Activated naive CD8-positive, alpha-beta T cell (primary cell): ENCODE results near the gene STAC3.
"Not testable (repeated sequence)": the region's sequence is repeated elsewhere in the genome, so short reads cannot be mapped to it uniquely, and the experiment has no call there.

ENCODE experiments used
- H3K27ac Mint-ChIP-seq: one replicate; pipeline ENCODE4 v1.8.0; 2021; ENCODE audit warnings: mixed read lengths
- H3K27me3 Mint-ChIP-seq: one replicate; pipeline ENCODE4 v1.8.0; 2021; ENCODE audit warnings: mixed read lengths
- H3K36me3 Mint-ChIP-seq: one replicate; pipeline ENCODE4 v1.8.0; 2021; ENCODE audit warnings: mixed read lengths
- H3K4me1 Mint-ChIP-seq: one replicate; pipeline ENCODE4 v1.8.0; 2021; ENCODE audit warnings: low read depth, mixed read lengths
- H3K4me3 Mint-ChIP-seq: one replicate; pipeline ENCODE4 v1.8.0; 2021; ENCODE audit warnings: mild to moderate bottlenecking, mixed read lengths
- H3K9me3 Mint-ChIP-seq: one replicate; pipeline ENCODE4 v1.8.0; 2021; ENCODE audit warnings: low read depth, mixed read lengths

STAC3 gene

DNA sequence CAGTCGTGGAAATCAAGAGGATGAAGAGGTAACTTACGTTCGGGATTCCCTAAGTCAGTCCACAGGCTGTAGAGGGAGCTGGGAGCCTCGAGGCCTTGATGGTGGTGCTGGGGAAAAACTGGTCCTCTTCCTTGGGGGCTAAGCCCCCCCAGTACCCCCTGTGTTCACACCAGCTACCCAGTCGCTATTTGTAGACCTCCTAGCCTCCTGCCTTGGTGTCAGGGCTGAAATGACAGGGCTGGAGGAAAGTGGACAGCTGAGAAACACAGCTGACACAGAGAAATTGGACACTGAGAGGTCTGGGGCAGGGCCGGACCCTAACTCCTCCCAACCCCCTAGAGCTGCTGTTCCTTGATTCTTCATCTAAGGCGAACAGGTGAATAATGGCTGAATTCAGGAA, at the start of gene STAC3:
Gene STAC3, minus strand, starts transcription at position 232 of the 400 bp plus-strand sequence. CDS start 1,551 bp downstream, outside the sequence.
- H3K4me3 Mint-ChIP-seq = no peak within 1 kb of the TSS
- H3K27ac Mint-ChIP-seq = no peak within 1 kb of the TSS
- peaks cover 4% of the 10 kb centered on the region for H3K27me3 Mint-ChIP-seq
- peaks cover 9% of the 10 kb centered on the region for H3K36me3 Mint-ChIP-seq
- peaks cover 7% of the 10 kb centered on the region for H3K4me1 Mint-ChIP-seq
- no peaks in the 10 kb centered on the region for H3K9me3 Mint-ChIP-seq

GRCh38 chr12:57299514-57300016, 48.6 kb upstream of the STAC3 start:
- Mint-ChIP-seq H3K36me3 (peaks cover 22% of the 10 kb centered on the region), H3K9me3 (no peaks in the 10 kb centered on the region), H3K27ac (no peak overlapping the region), H3K27me3 (no peaks in the 10 kb centered on the region), H3K4me3 (no peak overlapping the region), H3K4me1 (no peaks in the 10 kb centered on the region)

DNA sequence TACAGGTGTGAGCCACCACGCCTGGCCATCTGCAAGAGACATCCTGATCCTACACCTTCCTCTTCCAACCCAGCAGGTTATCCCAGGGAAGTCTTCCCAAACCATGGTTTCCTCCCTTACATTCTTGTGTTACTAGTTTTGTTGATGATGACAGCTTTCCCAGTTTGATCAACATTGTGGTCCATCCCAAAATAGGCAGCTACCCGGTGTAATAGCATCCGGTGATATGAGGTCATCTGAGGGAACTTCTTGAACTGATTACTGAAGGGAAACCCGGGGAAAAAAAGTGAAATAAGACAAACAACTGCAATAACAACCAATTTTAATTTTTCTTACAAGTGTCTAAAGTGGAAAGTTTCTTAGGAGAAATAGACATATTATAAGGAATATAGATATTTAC, 45.3 kb upstream of the STAC3 start:
- no peaks in the 10 kb centered on the region for H3K9me3 Mint-ChIP-seq
- no peak overlapping the region for H3K4me3 Mint-ChIP-seq
- H3K36me3 Mint-ChIP-seq = peaks cover 14% of the 10 kb centered on the region
- H3K27ac Mint-ChIP-seq = no peak overlapping the region
- no peaks in the 10 kb centered on the region for H3K27me3 Mint-ChIP-seq
- no peaks in the 10 kb centered on the region for H3K4me1 Mint-ChIP-seq

DNA sequence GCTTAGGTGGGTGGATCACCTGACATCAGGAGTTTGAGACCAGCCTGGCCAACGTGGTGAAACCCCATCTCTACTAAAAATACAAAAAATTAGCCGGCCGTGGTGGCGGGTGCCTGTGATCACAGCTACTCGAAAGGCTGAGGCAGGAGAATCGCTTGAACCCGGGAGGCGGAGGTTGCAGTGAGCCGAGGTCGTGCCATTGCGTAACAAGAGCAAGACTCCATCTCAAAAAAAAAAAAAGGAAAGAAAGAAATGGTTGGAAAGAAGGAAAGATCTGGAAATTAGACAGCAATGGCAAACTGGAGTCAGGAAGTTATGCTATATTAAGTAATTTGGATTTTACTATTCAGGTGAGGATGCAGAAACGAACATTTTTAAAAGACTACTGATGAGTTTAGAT, 31.1 kb upstream of the STAC3 start:
- H3K27ac Mint-ChIP-seq = peak overlapping the region; percentile 13
- not testable (repeated sequence) for H3K9me3 Mint-ChIP-seq, H3K27me3 Mint-ChIP-seq, H3K4me3 Mint-ChIP-seq
- H3K4me1 Mint-ChIP-seq = peaks cover 22% of the 10 kb centered on the region
- peaks cover 15% of the 10 kb centered on the region for H3K36me3 Mint-ChIP-seq

GRCh38 chr12:57280211-57281062, 29.4 kb upstream of the STAC3 start:
- Mint-ChIP-seq H3K27me3 (no peaks in the 10 kb centered on the region), H3K4me1 (peaks cover 22% of the 10 kb centered on the region), H3K27ac (peak overlapping the region; percentile 97), H3K4me3 (peak overlapping the region; percentile 80), H3K9me3 (no peaks in the 10 kb centered on the region), H3K36me3 (peaks cover 16% of the 10 kb centered on the region)

DNA sequence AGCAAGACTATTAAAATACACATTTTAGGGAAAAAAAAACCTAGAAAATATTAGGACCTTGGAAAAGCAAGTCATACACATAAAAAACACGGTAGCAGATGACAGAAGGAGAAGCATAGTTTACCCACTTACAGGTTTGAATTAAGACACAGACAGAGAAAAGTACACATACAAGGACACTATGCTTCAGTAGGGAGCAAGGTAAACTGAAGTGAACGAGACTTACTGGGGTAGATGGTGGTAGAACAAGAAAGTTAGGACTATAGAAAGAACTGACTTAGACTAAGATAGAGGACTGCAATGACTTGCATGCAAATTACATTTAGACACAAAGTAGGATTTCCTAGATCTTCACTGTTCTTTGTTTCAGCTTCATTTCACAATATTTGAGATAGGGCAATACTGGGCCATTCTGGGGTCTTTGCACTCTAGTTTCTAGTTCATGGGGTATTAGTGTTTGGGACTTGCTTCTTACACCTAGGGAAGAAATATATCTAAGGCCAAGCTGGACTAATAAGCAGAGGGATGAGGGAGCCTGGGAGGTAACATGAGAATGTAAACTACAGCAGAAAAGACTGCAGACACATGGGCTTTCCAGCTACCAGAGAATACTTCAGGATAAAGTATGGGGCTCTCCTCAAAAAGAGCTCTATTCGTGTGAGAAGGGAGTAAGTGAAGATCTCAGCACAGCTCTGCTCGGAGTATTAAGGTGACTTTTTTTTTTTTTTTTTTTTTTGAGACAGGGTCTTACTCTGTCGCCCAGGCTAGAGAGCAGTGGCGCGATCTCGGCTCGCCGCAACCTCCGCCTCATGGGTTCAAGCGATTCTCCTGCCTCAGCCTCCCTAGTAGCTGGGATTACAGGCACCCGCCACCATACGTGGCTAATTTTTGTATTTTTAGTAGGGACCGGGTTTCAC, 27.7 kb upstream of the STAC3 start:
- Mint-ChIP-seq H3K4me3 (no peak overlapping the region), H3K27me3 (no peaks in the 10 kb centered on the region), H3K9me3 (no peaks in the 10 kb centered on the region), H3K27ac (peak overlapping the region; percentile 35), H3K36me3 (peaks cover 20% of the 10 kb centered on the region), H3K4me1 (peaks cover 22% of the 10 kb centered on the region)

DNA sequence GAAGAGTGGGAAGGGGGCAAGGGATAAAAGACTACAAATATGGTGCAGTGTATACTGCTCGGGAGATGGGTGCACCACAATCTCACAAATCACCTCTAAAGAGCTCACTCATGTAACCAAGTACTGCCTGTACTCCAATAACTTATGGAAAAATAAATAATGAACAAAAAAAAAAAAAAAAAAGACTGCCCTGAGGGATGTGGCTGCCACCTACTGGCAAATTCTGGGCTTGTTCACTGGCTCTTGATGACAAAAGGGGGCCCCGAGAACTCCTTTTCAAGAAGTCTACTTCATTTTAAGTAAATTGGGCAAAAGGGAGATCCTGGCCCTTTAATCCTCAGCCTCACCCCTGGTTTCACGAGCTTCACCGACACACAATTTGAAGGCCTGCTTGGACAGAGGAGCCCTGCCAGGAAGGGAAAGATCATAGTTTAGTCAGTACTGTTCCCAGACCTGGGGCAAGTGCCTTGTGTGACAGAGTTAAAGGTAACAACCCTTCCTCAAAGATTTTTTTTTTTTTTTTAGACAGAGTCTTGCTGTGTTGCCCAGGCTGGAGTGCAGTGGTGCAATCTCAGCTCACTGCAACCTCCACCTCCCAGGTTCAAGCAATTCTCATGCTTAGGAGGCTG, 26.1 kb upstream of the STAC3 start:
- no peaks in the 10 kb centered on the region for H3K9me3 Mint-ChIP-seq
- peaks cover 22% of the 10 kb centered on the region for H3K4me1 Mint-ChIP-seq
- no peak overlapping the region for H3K4me3 Mint-ChIP-seq
- H3K36me3 Mint-ChIP-seq = peaks cover 22% of the 10 kb centered on the region
- no peaks in the 10 kb centered on the region for H3K27me3 Mint-ChIP-seq
- no peak overlapping the region for H3K27ac Mint-ChIP-seq

- peaks cover 23% of the 10 kb centered on the region for H3K4me1 Mint-ChIP-seq
- not testable (repeated sequence) for H3K27ac Mint-ChIP-seq, H3K27me3 Mint-ChIP-seq, H3K9me3 Mint-ChIP-seq, H3K4me3 Mint-ChIP-seq
- H3K36me3 Mint-ChIP-seq = peaks cover 23% of the 10 kb centered on the region
Observed at GRCh38 chr12:57276233-57276632, 25.2 kb upstream of the STAC3 start.

- H3K27ac Mint-ChIP-seq = no peak overlapping the region
- peaks cover 22% of the 10 kb centered on the region for H3K36me3 Mint-ChIP-seq
Observed at GRCh38 chr12:57273516-57273915, 22.5 kb upstream of the STAC3 start.

GRCh38 chr12:57272337-57273151, 21.6 kb upstream of the STAC3 start:
- Mint-ChIP-seq H3K4me1 (peaks cover 6% of the 10 kb centered on the region), H3K27me3 (no peaks in the 10 kb centered on the region), H3K4me3 (no peak overlapping the region), H3K9me3 (no peaks in the 10 kb centered on the region), H3K27ac (no peak overlapping the region), H3K36me3 (peaks cover 16% of the 10 kb centered on the region)

More at GRCh38 chr12:57273516-57273915, 22.5 kb upstream of the STAC3 start:
- no peaks in the 10 kb centered on the region for H3K9me3 Mint-ChIP-seq
- no peaks in the 10 kb centered on the region for H3K27me3 Mint-ChIP-seq
- H3K4me1 Mint-ChIP-seq = peaks cover 3% of the 10 kb centered on the region
- no peak overlapping the region for H3K4me3 Mint-ChIP-seq

DNA sequence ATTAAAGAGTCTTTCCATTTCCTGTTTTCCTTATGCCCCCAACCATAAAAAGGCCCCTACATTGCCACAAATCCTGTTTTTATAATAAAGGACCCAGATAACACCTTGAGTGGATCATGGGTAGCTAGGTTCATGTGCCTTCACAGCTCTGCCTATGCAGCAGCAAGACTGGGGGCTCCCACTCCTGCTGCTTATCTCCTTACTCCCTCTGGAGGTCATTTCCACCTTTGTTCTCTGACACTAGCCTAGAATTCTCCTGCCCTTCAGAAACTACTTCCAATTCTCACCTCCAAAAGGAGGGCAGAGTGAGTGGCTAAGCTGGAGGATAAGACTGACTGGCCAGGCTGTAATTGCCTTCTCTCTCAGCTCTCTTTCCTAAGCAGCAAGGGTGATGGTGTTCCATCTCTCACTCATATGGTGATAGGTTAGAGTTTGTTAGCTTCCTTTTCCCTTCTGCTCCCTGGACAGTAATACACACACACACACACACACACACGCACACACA, 20.0 kb upstream of the STAC3 start:
- peak overlapping the region; percentile 30 for H3K27ac Mint-ChIP-seq
- no peaks in the 10 kb centered on the region for H3K9me3 Mint-ChIP-seq
- H3K36me3 Mint-ChIP-seq = peaks cover 17% of the 10 kb centered on the region
- peaks cover 6% of the 10 kb centered on the region for H3K4me1 Mint-ChIP-seq
- H3K4me3 Mint-ChIP-seq = no peak overlapping the region
- no peaks in the 10 kb centered on the region for H3K27me3 Mint-ChIP-seq

- Mint-ChIP-seq H3K27ac (peak overlapping the region; percentile 71), H3K9me3 (no peaks in the 10 kb centered on the region), H3K4me3 (no peak overlapping the region), H3K36me3 (peaks cover 12% of the 10 kb centered on the region), H3K4me1 (peaks cover 11% of the 10 kb centered on the region), H3K27me3 (no peaks in the 10 kb centered on the region)
Observed at GRCh38 chr12:57268264-57268663, 17.3 kb upstream of the STAC3 start.

GRCh38 chr12:57266681-57267080, 15.7 kb upstream of the STAC3 start:
- Mint-ChIP-seq H3K9me3 (no peaks in the 10 kb centered on the region), H3K4me3 (no peak overlapping the region), H3K27me3 (no peaks in the 10 kb centered on the region), H3K36me3 (peaks cover 15% of the 10 kb centered on the region), H3K4me1 (peaks cover 11% of the 10 kb centered on the region), H3K27ac (peak overlapping the region; percentile 77)

DNA sequence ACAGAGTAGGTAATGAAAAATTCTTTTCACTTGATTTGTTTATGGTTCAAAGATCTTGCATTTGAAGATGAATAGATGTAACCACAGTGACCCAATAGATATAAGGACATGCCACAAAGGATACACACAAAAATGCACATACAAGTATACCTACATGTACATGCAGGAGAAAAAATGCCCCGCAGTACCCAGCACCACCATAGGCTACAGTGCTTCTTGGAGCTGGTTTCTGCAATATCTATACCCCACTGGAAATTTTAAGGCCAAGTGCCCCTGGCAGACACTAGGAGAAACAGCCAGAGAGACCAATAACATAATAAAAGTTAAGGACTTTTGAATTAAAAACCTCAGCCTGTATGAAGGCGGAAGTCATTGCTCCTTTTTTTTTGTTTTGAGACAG, 12.1 kb upstream of the STAC3 start:
- H3K4me1 Mint-ChIP-seq = peaks cover 7% of the 10 kb centered on the region
- no peak overlapping the region for H3K27ac Mint-ChIP-seq
- peaks cover 17% of the 10 kb centered on the region for H3K36me3 Mint-ChIP-seq
- no peaks in the 10 kb centered on the region for H3K27me3 Mint-ChIP-seq
- H3K9me3 Mint-ChIP-seq = no peaks in the 10 kb centered on the region
- no peak overlapping the region for H3K4me3 Mint-ChIP-seq
